Esophagus mucosa (tissue), 1 donor: Measurements from ENCODE around the gene GMPR. TPM values are rescaled to one million over a fixed set of nuclear protein-coding genes. Genes with fewer than 3 reads are reported as not detected.
"Not testable (repeated sequence)": the region's sequence is repeated elsewhere in the genome, so short reads cannot be mapped to it uniquely, and the experiment has no call there.

Experiments
- ATAC-seq: fragments of 200-7000 bp; cut with Tn5 transposase; one replicate; pipeline ENCODE4 v1.9.1; 2020
- total RNA-seq: library from RNA; stranded (reverse); gene quantifications from one replicate; pipeline ENCODE4 v1.2.4, GENCODE V29; 2023
- donor health status: DM: yes; HTN: yes; CAD: no.

GMPR gene
- total RNA-seq, 1 donor from 2014 or later, result 0.80 TPM

DNA sequence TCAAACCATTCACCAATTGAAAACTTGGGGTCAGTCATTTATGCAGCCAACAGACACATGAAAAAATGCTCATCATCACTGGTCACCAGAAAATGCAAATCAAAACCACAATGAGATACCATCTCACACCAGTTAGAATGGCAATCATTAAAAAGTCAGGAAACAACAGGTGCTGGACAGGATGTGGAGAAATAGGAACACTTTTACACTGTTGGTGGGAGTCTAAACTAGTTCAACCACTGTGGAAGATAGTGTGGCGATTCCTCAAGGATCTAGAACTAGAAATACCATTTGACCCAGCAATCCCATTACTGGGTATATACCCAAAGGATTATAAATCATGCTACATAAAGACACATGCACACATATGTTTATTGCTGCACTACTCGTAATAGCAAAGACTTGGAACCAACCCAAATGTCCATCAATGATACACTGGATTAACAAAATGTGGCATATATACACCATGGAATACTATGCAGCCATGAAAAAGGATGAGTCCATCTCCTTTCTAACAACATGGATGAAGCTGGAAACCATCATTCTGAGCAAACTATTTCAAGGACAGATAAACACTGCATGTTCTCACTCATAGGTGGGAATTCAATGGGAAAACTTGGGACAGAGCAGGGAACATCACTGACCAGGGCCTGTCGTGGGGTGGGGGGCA lies 13.2 kb upstream of the GMPR start:
- not testable (repeated sequence) for ATAC-seq

DNA sequence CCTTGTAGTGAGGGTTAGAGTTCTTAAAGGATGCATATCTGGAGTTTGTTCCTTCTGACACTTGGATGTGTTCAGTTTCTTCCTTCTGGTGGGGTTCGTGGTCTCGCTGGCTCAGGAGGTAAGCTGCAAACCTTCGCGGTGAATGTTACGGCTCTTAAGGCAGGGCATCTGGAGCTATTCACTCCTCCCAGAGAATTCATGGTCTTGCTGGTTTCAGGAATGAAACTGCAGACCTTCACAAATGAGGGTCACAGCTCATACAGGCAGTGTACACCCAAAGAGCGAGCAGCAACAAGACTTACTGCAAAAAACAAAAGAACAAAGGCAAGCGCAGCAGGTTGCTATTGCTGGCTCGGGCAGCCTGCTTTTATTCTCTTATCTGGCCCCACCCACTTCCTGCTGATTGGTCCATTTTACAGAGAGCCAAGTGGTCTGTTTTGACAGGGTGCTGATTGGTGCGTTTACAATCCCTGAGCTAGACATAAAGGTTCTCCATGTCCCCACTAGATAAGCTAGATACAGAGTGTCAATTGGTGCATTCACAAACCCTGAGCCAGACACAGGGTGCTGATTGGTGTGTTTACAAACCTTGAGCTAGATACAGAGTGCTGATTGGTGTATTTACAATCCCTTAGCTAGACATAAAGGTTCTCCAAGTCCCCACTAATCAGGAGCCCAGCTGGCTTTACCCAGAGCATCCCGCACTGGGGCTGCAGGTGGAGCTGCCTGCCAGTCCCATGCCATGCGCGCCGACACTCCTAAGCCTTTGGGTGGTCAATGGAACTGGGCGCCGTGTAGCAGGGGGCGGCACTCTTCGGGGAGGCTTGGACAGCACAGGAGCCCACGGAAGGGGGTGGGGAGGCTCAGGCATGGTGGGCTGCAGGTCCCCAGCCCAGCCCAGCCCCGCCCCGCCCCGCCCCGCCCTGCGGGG lies 12.0 kb upstream of the GMPR start:
- not testable (repeated sequence) for ATAC-seq

DNA sequence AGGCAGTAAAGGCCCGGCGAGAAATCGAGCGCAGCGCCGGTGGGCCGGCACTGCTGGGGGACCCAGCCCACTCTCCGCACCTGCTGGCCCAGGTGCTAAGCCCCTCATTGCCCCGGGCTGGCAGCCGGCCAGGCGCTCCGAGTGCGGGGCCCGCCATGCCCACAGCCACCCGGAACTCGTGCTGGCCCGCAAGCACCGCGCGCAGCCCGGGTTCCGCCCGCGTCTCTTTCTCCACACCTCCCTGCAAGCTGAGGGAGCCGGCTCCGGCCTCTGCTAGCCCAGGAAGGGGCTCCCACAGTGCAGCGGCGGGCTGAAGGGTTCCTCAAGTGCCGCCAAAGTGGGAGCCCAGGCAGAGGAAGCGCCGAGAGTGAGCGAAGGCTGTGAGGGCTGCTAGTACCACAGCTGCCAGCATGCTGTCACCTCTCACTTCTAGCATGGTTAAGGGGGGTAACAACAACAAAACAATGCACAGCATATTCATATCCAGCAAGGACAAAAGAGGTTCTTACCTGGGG lies 11.3 kb upstream of the GMPR start:
- no peak for ATAC-seq

GRCh38 chr6:16227605-16228004 lies 10.8 kb upstream of the GMPR start:
- no peak for ATAC-seq

DNA sequence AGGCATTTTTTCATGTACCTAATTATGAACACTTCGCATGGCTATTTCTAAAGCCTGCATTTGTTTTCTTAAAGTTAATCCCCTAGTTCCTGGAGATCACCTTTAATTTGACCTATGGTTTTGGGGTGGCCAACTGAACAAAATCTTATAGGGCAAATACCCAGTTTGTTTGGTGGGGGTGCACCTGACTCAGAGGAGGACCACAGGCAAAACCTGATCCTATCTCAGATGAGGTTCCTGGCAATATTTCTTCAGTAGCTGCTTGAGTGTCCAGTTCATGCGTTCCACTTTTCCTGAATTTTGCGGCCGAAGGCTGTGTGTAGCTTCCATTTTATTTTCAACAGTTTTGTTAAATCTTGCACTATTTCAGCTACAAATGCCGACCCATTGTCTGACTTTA lies 10.3 kb upstream of the GMPR start:
- ATAC-seq, result no peak

GRCh38 chr6:16228709-16229665 lies 9.4 kb upstream of the GMPR start:
- no peak for ATAC-seq

GRCh38 chr6:16229700-16230099 lies 8.7 kb upstream of the GMPR start:
- ATAC-seq, result peak; percentile 42

GRCh38 chr6:16230953-16231352 lies 7.4 kb upstream of the GMPR start:
- no peak for ATAC-seq

- no peak for ATAC-seq
Measured at GRCh38 chr6:16232086-16232485, 6.3 kb upstream of the GMPR start.

- no peak for ATAC-seq
Measured at GRCh38 chr6:16236009-16236501, 2.3 kb upstream of the GMPR start.

- no peak for ATAC-seq
Measured at GRCh38 chr6:16236631-16237199, 1.7 kb upstream of the GMPR start.

DNA sequence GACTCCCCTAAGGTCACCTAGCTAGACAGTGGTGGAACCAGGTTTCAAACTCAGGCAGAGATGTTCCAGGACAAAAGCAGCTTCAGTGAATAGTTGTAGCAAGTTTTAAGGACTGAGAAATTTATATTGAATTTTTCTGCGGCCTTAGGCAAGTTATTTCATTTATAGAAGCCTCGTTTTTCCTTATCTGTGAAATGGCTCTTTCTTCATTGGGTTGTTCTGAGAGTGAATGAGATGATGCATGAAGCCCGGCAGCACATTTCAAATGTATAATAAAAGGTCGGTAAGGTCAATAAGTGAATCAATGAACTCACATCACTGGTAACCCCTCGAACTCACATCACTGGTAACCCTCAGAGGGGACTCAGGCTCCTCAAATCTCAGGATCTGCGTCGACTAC lies 1.1 kb upstream of the GMPR start:
- no peak for ATAC-seq

DNA sequence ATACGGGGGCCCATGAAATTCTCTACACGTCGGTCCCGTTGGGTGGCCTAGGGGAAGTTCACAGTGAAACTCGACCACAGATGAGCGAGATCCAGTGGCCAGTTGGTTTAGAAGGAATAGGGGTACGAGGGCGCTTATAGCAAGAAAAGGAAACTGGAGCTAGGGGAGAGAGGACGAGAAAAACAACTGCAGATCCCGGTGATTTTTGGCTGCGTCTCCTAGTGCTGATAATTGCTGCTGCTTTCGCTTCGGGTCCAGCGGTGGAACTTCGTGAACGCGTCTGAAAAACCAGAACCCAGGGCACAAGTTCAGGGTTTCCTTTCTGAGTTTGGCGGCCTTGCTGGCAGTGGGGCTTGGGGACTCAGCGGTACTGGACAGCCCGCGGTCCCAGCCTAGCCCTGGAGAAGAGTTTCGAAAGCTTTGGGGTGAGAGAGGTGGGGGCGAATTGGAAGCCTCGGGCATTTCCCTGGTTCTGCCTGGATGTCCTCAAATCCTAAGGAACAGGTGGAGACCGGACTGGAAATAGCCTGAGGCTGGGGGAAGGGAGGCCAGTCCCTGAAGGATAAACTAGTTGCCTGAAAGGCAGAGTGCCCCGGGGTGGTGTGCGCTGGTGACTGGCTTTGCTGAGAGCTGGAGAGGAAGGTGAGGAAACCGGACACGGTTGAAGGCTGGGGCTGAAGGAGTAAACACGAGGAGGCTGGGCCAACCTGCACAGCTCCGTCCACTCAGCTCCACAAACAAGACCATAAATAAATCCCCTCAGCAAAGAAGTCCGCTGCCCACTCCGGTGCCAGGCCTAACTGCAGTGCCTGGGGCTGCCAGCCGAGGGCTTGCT lies 793 bp downstream of the GMPR start:
- peak; percentile 47 for ATAC-seq

- no peak for ATAC-seq
Measured at GRCh38 chr6:16239798-16240123, 1.4 kb downstream of the GMPR start.

DNA sequence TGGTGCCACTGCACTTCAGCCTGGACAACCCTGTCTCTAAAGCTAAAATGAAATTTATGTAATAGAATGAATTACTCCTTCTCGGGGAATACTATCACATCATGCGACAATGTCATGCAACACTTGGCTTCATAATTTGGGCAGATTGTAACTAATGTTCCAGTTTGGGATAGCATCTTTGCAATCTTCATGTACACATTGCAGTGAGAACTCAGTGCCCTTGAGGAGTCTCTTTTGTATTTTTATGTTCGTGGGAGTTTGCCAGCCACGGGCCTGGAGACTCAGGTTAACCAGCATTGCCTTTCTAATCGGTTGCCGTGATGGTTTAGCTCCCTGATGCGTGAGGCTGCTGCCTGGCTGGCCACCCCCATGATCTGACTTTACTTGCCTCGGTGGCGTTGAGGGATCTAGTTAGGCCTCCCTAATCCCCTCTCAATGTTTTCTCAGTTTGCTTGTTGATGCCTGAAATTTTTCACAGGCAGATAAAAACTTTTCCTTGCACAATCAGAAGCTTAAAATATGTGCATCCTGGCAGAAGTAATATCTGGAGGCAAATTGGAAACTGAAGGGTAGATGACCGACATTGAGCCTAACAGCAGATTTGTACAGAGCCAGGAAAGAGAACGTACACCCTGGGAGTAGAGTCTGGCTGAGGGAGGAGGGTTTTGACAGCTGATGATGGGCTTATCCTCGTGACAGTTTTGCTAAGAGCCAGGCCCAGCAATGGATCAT lies 2.4 kb downstream of the GMPR start:
- ATAC-seq, result no peak

DNA sequence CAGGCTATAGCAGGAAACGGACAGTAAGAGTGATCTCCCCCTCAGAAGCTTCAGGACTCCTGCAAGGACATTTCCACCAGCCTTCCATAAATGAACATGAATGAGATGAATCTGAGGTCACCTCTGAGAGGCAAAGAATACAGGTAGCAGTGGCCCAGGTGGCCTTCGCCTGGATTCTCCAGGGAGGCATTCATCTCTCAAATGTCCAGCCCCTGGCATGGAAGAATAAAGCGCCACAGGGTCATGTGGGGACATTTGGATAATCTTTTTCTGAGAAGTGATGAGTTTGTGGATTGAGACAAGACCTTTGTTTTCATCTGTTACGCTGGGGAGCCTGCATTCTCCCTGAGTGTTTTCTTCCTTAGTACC lies 2.9 kb downstream of the GMPR start:
- ATAC-seq, result no peak

GRCh38 chr6:16243055-16243454 lies 4.7 kb downstream of the GMPR start:
- ATAC-seq, result peak; percentile 68

DNA sequence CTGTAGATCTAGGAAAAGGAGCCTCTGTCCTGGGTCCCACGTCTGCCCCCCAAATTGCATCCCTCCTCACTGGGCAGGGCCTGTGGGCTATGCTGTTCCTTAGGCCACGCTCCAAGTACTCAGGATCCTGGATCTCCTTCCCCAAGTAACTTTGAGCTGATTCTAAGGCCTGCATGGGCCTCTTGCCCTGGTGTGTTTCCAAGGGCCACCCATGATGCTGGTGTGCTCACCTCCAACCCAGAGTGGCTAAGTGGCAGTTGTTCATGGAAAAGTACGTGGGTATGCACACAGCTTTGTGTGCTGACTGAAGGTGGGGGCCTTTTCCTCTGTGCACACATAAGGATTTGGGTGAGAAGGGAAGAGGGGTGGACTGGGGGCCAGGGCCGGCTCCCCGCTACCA lies 5.3 kb downstream of the GMPR start:
- ATAC-seq, result no peak

DNA sequence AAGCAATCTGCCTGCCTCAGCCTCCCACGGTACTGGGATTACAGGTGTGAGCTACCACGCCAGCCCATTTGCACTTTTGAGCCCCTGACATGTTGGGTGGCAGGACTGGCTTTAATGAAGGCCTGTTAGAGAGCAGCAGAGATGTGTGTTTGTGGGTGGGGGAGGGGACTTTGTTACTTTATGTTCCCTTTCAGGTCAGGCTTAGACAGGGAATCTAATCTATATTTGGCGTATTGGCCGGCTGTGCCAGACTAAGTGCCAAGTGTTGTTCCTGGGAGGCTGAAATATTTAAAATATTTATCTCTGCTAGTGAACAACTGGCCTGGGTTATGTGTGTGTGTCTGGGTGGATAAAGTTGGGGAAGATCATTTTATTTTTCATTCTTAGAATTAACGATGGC lies 6.1 kb downstream of the GMPR start:
- no peak for ATAC-seq

GRCh38 chr6:16244869-16245451 lies 6.6 kb downstream of the GMPR start:
- peak; percentile 39 for ATAC-seq
